ENCODE measurements around the gene PI16. TPM values are rescaled to one million over a fixed set of nuclear protein-coding genes. Genes with fewer than 3 reads are reported as not detected.

The PI16 gene
- total RNA-seq, 2 experiments from 2014 or later: 0.30 TPM; not detected in 1

DNA sequence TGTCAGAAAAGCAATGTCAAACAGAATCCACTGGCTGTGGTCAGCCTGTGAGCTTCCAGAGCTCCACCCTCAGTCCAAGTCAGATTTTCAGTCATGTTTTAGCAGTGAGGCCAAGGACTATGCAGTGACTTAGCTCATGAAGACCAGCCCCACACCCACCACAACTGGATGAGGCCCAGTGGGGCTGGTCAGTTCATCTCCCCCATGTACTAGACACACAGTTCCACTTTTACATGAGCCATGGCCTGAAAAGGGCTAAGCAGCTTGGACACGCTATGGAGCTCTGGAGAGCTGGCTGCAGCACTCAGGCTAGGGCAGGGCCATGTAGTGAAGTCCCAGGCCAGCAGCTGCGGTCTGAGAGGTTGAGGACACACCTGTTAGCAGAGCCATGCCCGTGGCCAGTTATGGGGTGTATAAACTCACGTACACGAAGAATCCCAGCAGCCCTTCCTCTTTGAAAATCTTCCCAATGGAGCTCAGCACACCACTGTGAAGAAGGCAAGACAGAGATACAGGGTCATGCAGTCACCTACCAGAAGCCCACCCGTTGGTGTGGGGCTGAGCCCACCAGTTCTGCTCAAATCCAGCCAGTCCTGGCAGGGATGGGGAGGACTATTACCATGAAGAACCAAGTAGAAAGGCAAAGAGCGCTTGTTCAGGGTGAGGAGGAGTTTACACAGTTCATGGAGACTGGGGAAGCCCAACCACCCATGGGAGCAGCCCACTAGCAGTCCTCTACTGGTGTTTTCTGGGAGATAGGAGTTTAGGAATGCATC is 20.9 kb downstream of the PI16 start:
- Histone ChIP-seq H2AFZ (ENCODE audit: low read length) (no peak overlapping the region), H3K9me3 (ENCODE audit: low read length) (no peaks in the 10 kb centered on the region), H3K36me3 (ENCODE audit: insufficient read depth, low read length) (peaks cover 82% of the 10 kb centered on the region), H3K9me2 (ENCODE audit: insufficient read depth, low read length) (no peaks in the 10 kb centered on the region), H3K79me2 (ENCODE audit: insufficient read depth, low read depth, low read length) (no peaks in the 10 kb centered on the region), H4K20me1 (ENCODE audit: insufficient read depth, low read length) (no peaks in the 10 kb centered on the region), H3K4me3 (ENCODE audit: low read depth, low read length, poor library complexity, severe bottlenecking) (no peak overlapping the region), H3K4me2 (ENCODE audit: low read length) (no peak overlapping the region), H3K27ac (ENCODE audit: low read depth, low read length, poor library complexity, severe bottlenecking) (no peak overlapping the region), H3K4me1 (ENCODE audit: insufficient read depth, low read length, poor library complexity, severe bottlenecking) (no peaks in the 10 kb centered on the region)
- POLR2A ChIA-PET: no interaction called here
- DNase-seq (ENCODE audit: low spot score): no peak
- BruUV-seq (replicated peaks): no TSS peak
- intact Hi-C loops (cut with micrococcal nuclease; ENCODE audit: unreplicated experiment): no loop called here
- CTCF ChIA-PET (ENCODE audit: unreplicated experiment): interaction anchor here (1.8 kb wide), 1 partner anchor 43 kb away, joined by 6 read pairs; no protein-coding TSS in a partner anchor
- TF ChIP-seq, protein P1, sequence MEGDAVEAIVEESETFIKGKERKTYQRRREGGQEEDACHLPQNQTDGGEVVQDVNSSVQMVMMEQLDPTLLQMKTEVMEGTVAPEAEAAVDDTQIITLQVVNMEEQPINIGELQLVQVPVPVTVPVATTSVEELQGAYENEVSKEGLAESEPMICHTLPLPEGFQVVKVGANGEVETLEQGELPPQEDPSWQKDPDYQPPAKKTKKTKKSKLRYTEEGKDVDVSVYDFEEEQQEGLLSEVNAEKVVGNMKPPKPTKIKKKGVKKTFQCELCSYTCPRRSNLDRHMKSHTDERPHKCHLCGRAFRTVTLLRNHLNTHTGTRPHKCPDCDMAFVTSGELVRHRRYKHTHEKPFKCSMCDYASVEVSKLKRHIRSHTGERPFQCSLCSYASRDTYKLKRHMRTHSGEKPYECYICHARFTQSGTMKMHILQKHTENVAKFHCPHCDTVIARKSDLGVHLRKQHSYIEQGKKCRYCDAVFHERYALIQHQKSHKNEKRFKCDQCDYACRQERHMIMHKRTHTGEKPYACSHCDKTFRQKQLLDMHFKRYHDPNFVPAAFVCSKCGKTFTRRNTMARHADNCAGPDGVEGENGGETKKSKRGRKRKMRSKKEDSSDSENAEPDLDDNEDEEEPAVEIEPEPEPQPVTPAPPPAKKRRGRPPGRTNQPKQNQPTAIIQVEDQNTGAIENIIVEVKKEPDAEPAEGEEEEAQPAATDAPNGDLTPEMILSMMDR (conservative IDR thresholded peaks at IDR 0.05; ENCODE audit: low read length): no peak
- no peak for TF ChIP-seq EZH2phosphoT487 (IDR thresholded peaks at IDR 0.05; ENCODE audit: borderline replicate concordance, low read depth, low read length)

GRCh38 chr6:36976007-36976264 is 21.4 kb downstream of the PI16 start:
- TF ChIP-seq, protein P1 (conservative IDR thresholded peaks at IDR 0.05; ENCODE audit: low read length): no peak
- no peak for TF ChIP-seq EZH2phosphoT487 (IDR thresholded peaks at IDR 0.05; ENCODE audit: borderline replicate concordance, low read depth, low read length)
- Histone ChIP-seq H3K4me1 (ENCODE audit: insufficient read depth, low read length, poor library complexity, severe bottlenecking) (no peaks in the 10 kb centered on the region), H3K4me2 (ENCODE audit: low read length) (no peak overlapping the region), H3K9me3 (ENCODE audit: low read length) (no peaks in the 10 kb centered on the region), H3K36me3 (ENCODE audit: insufficient read depth, low read length) (peaks cover 81% of the 10 kb centered on the region), H2AFZ (ENCODE audit: low read length) (no peak overlapping the region), H3K79me2 (ENCODE audit: insufficient read depth, low read depth, low read length) (no peaks in the 10 kb centered on the region), H4K20me1 (ENCODE audit: insufficient read depth, low read length) (0 out of 2 replicates have a peak, but pooled peaks cover 3% of the 10 kb centered on the region), H3K27ac (ENCODE audit: low read depth, low read length, poor library complexity, severe bottlenecking) (no peak overlapping the region), H3K9me2 (ENCODE audit: insufficient read depth, low read length) (no peaks in the 10 kb centered on the region), H3K4me3 (ENCODE audit: low read depth, low read length, poor library complexity, severe bottlenecking) (no peak overlapping the region)
- CTCF ChIA-PET (ENCODE audit: unreplicated experiment): interaction anchor here (1.8 kb wide), 1 partner anchor 42 kb away, joined by 6 read pairs; no protein-coding TSS in a partner anchor
- BruUV-seq (replicated peaks): no TSS peak
- no peak for DNase-seq (ENCODE audit: low spot score)
- intact Hi-C loops (cut with micrococcal nuclease; ENCODE audit: unreplicated experiment): no loop called here
- POLR2A ChIA-PET: no interaction called here

DNA sequence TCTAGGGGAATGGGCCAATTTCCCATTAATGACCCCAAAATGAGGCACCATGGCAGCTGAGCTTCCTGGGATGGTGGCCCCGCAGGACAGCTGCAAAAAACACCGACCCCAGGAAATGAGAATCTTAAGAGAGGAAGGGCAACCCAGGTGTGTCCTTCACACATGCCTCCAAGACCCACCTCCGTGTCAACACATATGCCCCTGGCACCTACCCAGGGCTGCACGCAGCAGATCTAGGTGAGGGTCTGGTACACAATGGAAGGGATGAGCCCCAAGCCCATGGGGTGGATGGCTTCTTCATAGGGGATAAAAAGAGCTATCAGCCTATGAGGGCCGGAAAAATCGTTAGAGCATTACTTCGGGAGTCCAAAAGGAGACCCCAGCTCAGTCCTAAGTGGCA is 22.0 kb downstream of the PI16 start:
- Histone ChIP-seq H3K4me1 (ENCODE audit: insufficient read depth, low read length, poor library complexity, severe bottlenecking) (no peaks in the 10 kb centered on the region), H3K9me2 (ENCODE audit: insufficient read depth, low read length) (no peaks in the 10 kb centered on the region), H3K36me3 (ENCODE audit: insufficient read depth, low read length) (peaks cover 80% of the 10 kb centered on the region), H3K9me3 (ENCODE audit: low read length) (no peaks in the 10 kb centered on the region), H3K27ac (ENCODE audit: low read depth, low read length, poor library complexity, severe bottlenecking) (no peak overlapping the region), H2AFZ (ENCODE audit: low read length) (no peak overlapping the region), H4K20me1 (ENCODE audit: insufficient read depth, low read length) (0 out of 2 replicates have a peak, but pooled peaks cover 4% of the 10 kb centered on the region), H3K4me3 (ENCODE audit: low read depth, low read length, poor library complexity, severe bottlenecking) (no peak overlapping the region), H3K79me2 (ENCODE audit: insufficient read depth, low read depth, low read length) (peaks cover 2% of the 10 kb centered on the region; the same call in 1 of the 2 replicates), H3K4me2 (ENCODE audit: low read length) (no peak overlapping the region)
- intact Hi-C loops (cut with micrococcal nuclease; ENCODE audit: unreplicated experiment): no loop called here
- DNase-seq (ENCODE audit: low spot score): no peak
- BruUV-seq (replicated peaks): no TSS peak
- TF ChIP-seq EZH2phosphoT487 (IDR thresholded peaks at IDR 0.05; ENCODE audit: borderline replicate concordance, low read depth, low read length): no peak
- TF ChIP-seq, protein P1 (conservative IDR thresholded peaks at IDR 0.05; ENCODE audit: low read length): no peak
- ChIA-PET POLR2A (no interaction called here), CTCF (ENCODE audit: unreplicated experiment) (interaction anchor here (1.4 to 1.8 kb wide), 2 partner anchors 10 to 42 kb away, joined by 4 to 6 read pairs; partner anchors contain the start of gene MTCH1)

Measured in OCI-LY7 (cell line).